ENCODE measurements around the gene MAB21L4.

The MAB21L4 gene

GRCh38 chr2:240895656-240896388 lies at the start of gene MAB21L4:
Gene MAB21L4, minus strand, starts transcription at chr2:240896156. Its CDS starts 159 bp downstream, at chr2:240895997.
- no peak for DNase-seq

- no peak for DNase-seq
These were observed 40.1 kb upstream of the MAB21L4 start for GRCh38 chr2:240936106-240936505.

GRCh38 chr2:240935103-240935876 lies 39.3 kb upstream of the MAB21L4 start:
- DNase-seq: no peak

GRCh38 chr2:240934701-240935102 lies 38.7 kb upstream of the MAB21L4 start:
- DNase-seq: no peak

GRCh38 chr2:240933966-240934700 lies 38.2 kb upstream of the MAB21L4 start:
- no peak for DNase-seq

- no peak for DNase-seq
These were observed 37.4 kb upstream of the MAB21L4 start for GRCh38 chr2:240933048-240933965.

- DNase-seq: no peak
These were observed 36.7 kb upstream of the MAB21L4 start for GRCh38 chr2:240932724-240933047.

- DNase-seq: no peak
These were observed 36.2 kb upstream of the MAB21L4 start for GRCh38 chr2:240932001-240932723.

- DNase-seq: no peak
These were observed 35.5 kb upstream of the MAB21L4 start for GRCh38 chr2:240931319-240931949.

GRCh38 chr2:240930631-240931318 lies 34.8 kb upstream of the MAB21L4 start:
- no peak for DNase-seq

- DNase-seq: no peak
These were observed 34.2 kb upstream of the MAB21L4 start for GRCh38 chr2:240930096-240930630.

GRCh38 chr2:240929364-240930095 lies 33.6 kb upstream of the MAB21L4 start:
- no peak for DNase-seq

GRCh38 chr2:240928476-240929363 lies 32.8 kb upstream of the MAB21L4 start:
- no peak for DNase-seq

- DNase-seq: no peak
These were observed 31.4 kb upstream of the MAB21L4 start for GRCh38 chr2:240927390-240927781.

GRCh38 chr2:240926516-240927389 lies 30.8 kb upstream of the MAB21L4 start:
- DNase-seq: no peak

- no peak for DNase-seq
These were observed 29.9 kb upstream of the MAB21L4 start for GRCh38 chr2:240925568-240926515.

Measured in stimulated activated CD4-positive, alpha-beta T cell treated with anti-CD3 and anti-CD28 coated beads, Interleukin-1b, Interleukin-23, amount 100 ng/mL, for 48 hours (primary cell).